Gastrocnemius medialis (tissue), 4 donors: ENCODE data around the gene MOG. TPM values are rescaled to one million over a fixed set of nuclear protein-coding genes. Genes with fewer than 3 reads are reported as not detected.

Experiments
- ATAC-seq, 2 donors: fragments of 150-250 bp; one replicate each; pipeline ENCODE4 v1.9.1; 2016
- DNase-seq, 2 donors: peaks; one replicate each; pipeline ENCODE4 v3.0.0-alpha.2; 2019
- H3K27ac ChIP-seq, 4 donors: fragments of 200-600 bp; sonication (generic); 1 replicate in 1 of 4; 2 replicates in 3 of 4; pipeline ENCODE4 v1.5.1; 2016 to 2018; ENCODE audit warnings: mild to moderate bottlenecking in 2 of 4, moderate library complexity in 1 of 4
- H3K27me3 ChIP-seq, 3 donors: fragments of 200-600 bp; sonication (generic) in 2 of 3; 1 replicate in 1 of 3; 2 replicates in 2 of 3; pipeline versions ENCODE4 v1.5.1 to v1.6.0; 2016 to 2019; ENCODE audit warnings: mild to moderate bottlenecking in 1 of 3, moderate library complexity in 1 of 3
- H3K36me3 ChIP-seq, 2 donors: fragments of 200-600 bp; sonication (generic) in 1 of 2; one replicate each; pipeline ENCODE4 v1.5.1; 2017 to 2018
- H3K4me1 ChIP-seq, 2 donors: fragments of 200-600 bp; sonication (generic) in 1 of 2; one replicate each; pipeline ENCODE4 v1.5.1; 2016 to 2017; ENCODE audit warnings: mild to moderate bottlenecking in 2 of 2
- H3K4me3 ChIP-seq, 4 donors: fragments of 200-600 bp; sonication (generic) in 3 of 4; 1 replicate in 1 of 4; 2 replicates in 3 of 4; pipeline ENCODE4 v1.5.1; 2016 to 2019; ENCODE audit warnings: mild to moderate bottlenecking in 2 of 4
- H3K9me3 ChIP-seq, 3 donors: fragments of 200-600 bp; sonication (generic) in 2 of 3; 1 replicate in 1 of 3; 2 replicates in 2 of 3; pipeline ENCODE4 v1.5.1; 2016 to 2019
- POLR2A ChIP-seq, 2 donors: fragments of 450-650 bp; IDR thresholded peaks; one replicate each; pipeline ENCODE4 v1.6.1; 2017; ENCODE audit warnings: antibody characterized with exemption in 2 of 2, mild to moderate bottlenecking in 2 of 2, moderate library complexity in 2 of 2
- in situ Hi-C, 4 donors: fragments of 200-750 bp; cut with MboI; loops; one replicate each; pipeline versions ENCODE4 v1.15.0 to v1.8.0; 2017; ENCODE audit warnings: low sequenced_read_pairs in 4 of 4
- intact Hi-C: fragments of 100-400 bp; cut with DNase I; formaldehyde crosslinking; loops from one replicate; pipeline ENCODE4 v1.15.1; 2023; ENCODE audit warnings: low total_unique reads
- total RNA-seq, 4 donors: library from RNA; depleted of rRNA; stranded (reverse); fragments of >200 nt; gene quantifications; one replicate each; pipeline versions ENCODE4 v1.1.0 to v1.2.3, GENCODE V29; 2016
- TF ChIP-seq, protein P1 (sequence below), 5 experiments: fragments of 450-650 bp in 3 of 5; fragments of 200-600 bp in 2 of 5; sonication (generic) in 2 of 5; IDR thresholded peaks in 4 of 5; conservative IDR thresholded peaks in 1 of 5; 1 replicate in 4 of 5; 2 replicates in 1 of 5; pipeline ENCODE4 v1.5.1; 2016 to 2019; ENCODE audit warnings: antibody characterized with exemption in 5 of 5, mild to moderate bottlenecking in 3 of 5, moderate library complexity in 3 of 5

The MOG gene
- total RNA-seq, 4 donors from 2014 or later: not detected

DNA sequence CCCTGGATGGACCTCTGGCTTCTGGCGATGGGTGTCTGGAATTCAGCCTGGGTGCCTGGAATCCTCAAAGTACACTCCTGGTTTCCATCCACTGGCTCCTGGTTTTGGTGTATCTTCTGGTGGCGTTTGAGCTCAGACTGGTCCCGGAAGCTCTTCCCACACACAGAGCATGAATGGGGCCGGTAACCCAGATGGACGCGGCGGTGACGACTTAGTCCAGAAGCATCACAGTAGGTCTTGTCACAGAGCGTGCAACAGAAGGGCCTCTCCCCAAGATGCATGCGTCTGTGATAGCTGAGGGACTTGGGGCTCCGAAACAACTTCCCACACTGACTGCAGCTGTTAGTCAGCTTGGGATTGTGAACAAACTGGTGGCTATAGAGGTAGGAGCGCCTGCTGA is 16.3 kb downstream of the MOG start:
- no peak for TF ChIP-seq POLR2A (IDR thresholded peaks at IDR 0.05)
- TF ChIP-seq, protein P1, sequence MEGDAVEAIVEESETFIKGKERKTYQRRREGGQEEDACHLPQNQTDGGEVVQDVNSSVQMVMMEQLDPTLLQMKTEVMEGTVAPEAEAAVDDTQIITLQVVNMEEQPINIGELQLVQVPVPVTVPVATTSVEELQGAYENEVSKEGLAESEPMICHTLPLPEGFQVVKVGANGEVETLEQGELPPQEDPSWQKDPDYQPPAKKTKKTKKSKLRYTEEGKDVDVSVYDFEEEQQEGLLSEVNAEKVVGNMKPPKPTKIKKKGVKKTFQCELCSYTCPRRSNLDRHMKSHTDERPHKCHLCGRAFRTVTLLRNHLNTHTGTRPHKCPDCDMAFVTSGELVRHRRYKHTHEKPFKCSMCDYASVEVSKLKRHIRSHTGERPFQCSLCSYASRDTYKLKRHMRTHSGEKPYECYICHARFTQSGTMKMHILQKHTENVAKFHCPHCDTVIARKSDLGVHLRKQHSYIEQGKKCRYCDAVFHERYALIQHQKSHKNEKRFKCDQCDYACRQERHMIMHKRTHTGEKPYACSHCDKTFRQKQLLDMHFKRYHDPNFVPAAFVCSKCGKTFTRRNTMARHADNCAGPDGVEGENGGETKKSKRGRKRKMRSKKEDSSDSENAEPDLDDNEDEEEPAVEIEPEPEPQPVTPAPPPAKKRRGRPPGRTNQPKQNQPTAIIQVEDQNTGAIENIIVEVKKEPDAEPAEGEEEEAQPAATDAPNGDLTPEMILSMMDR (IDR thresholded peaks at IDR 0.05 in 4 of 5, conservative IDR thresholded peaks at IDR 0.05 in 1 of 5): no peak
- no peak overlapping the region for H3K4me3 ChIP-seq
- DNase-seq (no peak), ATAC-seq (no peak)
- no peaks in the 10 kb centered on the region for H3K4me1 ChIP-seq
- no peaks in the 10 kb centered on the region for H3K36me3 ChIP-seq
- in situ Hi-C loops: no loop called here
- H3K9me3 ChIP-seq: no peaks in the 10 kb centered on the region
- H3K27me3 ChIP-seq: peaks cover 0 to 11% (median 0%) of the 10 kb centered on the region in 3 donors
- intact Hi-C loops: no loop called here
- no peak overlapping the region for H3K27ac ChIP-seq

DNA sequence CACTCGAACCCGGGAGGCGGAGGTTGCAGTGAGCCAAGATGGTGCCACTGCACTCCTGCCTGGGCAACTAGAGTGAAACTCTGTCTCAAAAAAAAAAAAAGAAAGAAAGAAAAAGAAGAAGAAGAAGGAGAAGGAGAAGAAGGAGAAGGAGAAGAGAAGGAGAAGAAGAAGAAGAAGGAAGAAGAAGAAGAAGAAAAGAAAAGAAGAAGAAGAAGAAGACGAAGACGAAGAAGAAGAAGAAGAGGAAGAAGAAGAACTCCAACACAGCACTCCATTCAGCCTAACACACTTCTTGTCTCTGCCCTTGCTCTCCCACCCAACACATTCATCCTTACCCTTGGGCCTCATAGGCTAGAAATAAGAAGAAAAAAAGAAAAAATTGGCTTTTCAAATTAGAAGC is 17.1 kb downstream of the MOG start:
- no peaks in the 10 kb centered on the region for H3K4me1 ChIP-seq
- no peak overlapping the region for H3K4me3 ChIP-seq
- H3K36me3 ChIP-seq: no peaks in the 10 kb centered on the region
- intact Hi-C loops (no loop called here), in situ Hi-C loops (no loop called here)
- no peaks in the 10 kb centered on the region for H3K9me3 ChIP-seq
- ATAC-seq: no peak
- H3K27me3 ChIP-seq: peaks cover 0 to 11% (median 0%) of the 10 kb centered on the region in 3 donors
- DNase-seq: no peak
- TF ChIP-seq, protein P1 (IDR thresholded peaks at IDR 0.05 in 4 of 5, conservative IDR thresholded peaks at IDR 0.05 in 1 of 5): no peak
- no peak for TF ChIP-seq POLR2A (IDR thresholded peaks at IDR 0.05)
- H3K27ac ChIP-seq: no peak overlapping the region

DNA sequence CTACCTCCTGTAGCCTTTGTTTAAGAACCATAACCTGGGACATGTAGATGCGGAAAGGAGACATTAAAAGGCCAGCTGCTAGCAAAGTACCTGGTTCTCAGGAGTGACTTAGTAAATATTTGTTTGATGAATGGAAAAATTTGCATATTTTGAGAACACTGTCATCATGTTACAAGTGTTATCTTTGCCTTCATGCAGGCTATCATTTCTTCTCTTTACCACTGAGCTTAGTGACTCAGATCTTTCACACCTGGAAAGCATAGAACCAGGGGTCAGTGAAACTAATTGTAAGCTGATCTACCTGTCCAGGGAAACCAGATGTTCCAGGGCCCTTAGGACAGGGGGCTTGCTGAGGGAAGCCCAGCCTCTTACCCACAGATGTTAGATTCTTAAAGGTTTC is 18.7 kb downstream of the MOG start:
- Histone ChIP-seq H3K36me3 (no peaks in the 10 kb centered on the region), H3K9me3 (no peaks in the 10 kb centered on the region), H3K27me3 (peaks cover 0 to 7% (median 0%) of the 10 kb centered on the region in 3 donors), H3K4me1 (no peaks in the 10 kb centered on the region), H3K27ac (no peak overlapping the region), H3K4me3 (no peak overlapping the region)
- ATAC-seq (no peak), DNase-seq (no peak)
- TF ChIP-seq, protein P1 (IDR thresholded peaks at IDR 0.05 in 4 of 5, conservative IDR thresholded peaks at IDR 0.05 in 1 of 5): no peak
- no peak for TF ChIP-seq POLR2A (IDR thresholded peaks at IDR 0.05)
- in situ Hi-C loops: no loop called here
- intact Hi-C loops: no loop called here

DNA sequence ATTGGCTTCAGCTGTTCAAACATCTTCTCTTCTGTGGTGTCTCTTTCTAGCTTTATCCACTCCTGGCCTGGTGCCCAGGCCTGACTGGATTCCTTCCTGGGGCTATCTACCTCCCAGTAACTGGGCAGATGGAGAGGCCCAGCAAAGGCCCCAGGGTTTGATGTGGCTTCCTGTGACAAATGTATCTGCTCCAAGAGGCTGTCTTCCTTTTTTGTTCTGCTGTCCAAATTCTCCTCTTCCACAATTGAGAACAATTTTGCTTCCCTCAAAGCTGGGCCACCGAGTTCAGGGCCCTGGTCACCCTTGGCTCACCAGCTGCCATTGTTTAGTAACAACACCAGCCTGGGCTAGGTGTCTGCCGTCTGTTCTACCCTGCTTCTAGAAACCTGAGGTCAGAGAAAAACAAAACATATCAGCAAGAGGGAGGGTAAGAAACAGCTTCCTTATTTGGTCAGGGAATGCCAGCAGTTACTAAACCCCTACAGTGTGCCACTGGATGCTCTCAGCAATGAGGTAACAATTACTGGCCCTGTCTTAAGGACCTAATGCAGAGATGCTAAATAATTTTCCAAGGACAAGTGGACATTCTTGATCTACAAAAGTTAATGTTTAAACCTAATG is 20.2 kb downstream of the MOG start:
- peaks cover 0 to 5% (median 0%) of the 10 kb centered on the region in 3 donors for H3K27me3 ChIP-seq
- no peak overlapping the region for H3K27ac ChIP-seq
- ATAC-seq (no peak), DNase-seq (no peak)
- no peaks in the 10 kb centered on the region for H3K36me3 ChIP-seq
- in situ Hi-C loops (no loop called here), intact Hi-C loops (no loop called here)
- H3K9me3 ChIP-seq: no peaks in the 10 kb centered on the region
- no peaks in the 10 kb centered on the region for H3K4me1 ChIP-seq
- TF ChIP-seq, protein P1 (IDR thresholded peaks at IDR 0.05 in 4 of 5, conservative IDR thresholded peaks at IDR 0.05 in 1 of 5): no peak
- no peak for TF ChIP-seq POLR2A (IDR thresholded peaks at IDR 0.05)
- H3K4me3 ChIP-seq: no peak overlapping the region

DNA sequence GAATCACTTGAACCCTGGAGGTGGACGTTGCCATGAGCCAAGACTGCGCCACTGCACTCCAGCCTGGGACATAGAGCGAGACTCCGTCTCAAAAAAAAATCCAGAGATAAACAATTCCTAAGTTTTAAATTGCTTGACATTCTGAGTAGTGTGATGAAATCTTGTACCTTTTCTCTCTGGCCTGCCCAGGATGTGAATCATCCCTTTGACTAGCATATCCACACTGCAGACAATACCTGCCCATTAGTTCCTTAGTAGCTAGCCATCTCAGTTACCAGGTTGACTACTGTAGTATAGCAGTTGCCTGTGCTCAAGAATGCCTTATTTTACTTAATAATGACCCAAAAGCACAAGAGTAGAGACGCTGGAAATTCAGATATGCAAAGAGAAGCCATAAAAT is 21.2 kb downstream of the MOG start:
- no peak for DNase-seq
- Histone ChIP-seq H3K27ac (no peak overlapping the region), H3K9me3 (no peaks in the 10 kb centered on the region), H3K4me1 (no peaks in the 10 kb centered on the region), H3K4me3 (no peak overlapping the region), H3K27me3 (peaks cover 0 to 5% (median 0%) of the 10 kb centered on the region in 3 donors), H3K36me3 (no peaks in the 10 kb centered on the region)
- in situ Hi-C loops (no loop called here), intact Hi-C loops (no loop called here)
- no peak for TF ChIP-seq POLR2A (IDR thresholded peaks at IDR 0.05)
- TF ChIP-seq, protein P1 (IDR thresholded peaks at IDR 0.05 in 4 of 5, conservative IDR thresholded peaks at IDR 0.05 in 1 of 5): no peak
- no peak for ATAC-seq
